Fibroblast of the aortic adventitia (primary cell): ENCODE results near the gene ENG. TPM values are rescaled to one million over a fixed set of nuclear protein-coding genes. Genes with fewer than 3 reads are reported as not detected.
A peak's percentile ranks its signal among the peaks of the same experiment; 100 is the strongest.

ENCODE experiments used
- DNase-seq: peaks from one replicate; pipeline ENCODE4 v3.0.0-alpha.2; 2010; ENCODE audit warnings: low read depth
- H3K4me3 ChIP-seq: 2 replicates; pipeline ENCODE4 v1.5.1; 2011; ENCODE audit warnings: low read depth, mild to moderate bottlenecking, control low read depth, low read length, moderate library complexity
- total RNA-seq: library from RNA; depleted of rRNA; stranded (reverse); fragments of >200 nt; gene quantifications from 2 replicates; pipeline ENCODE4 v1.2.3, GENCODE V29; 2012; ENCODE audit warnings: low replicate concordance
- TF ChIP-seq, protein P1 (sequence below): IDR thresholded peaks from 2 replicates; pipeline ENCODE4 v1.5.1; 2011; ENCODE audit warnings: mild to moderate bottlenecking, low read length, control low read depth, inconsistent platforms; ENCODE audit not compliant: insufficient read depth

Gene ENG
- total RNA-seq: 15.8 and 62.0 TPM in 2 replicates

DNA sequence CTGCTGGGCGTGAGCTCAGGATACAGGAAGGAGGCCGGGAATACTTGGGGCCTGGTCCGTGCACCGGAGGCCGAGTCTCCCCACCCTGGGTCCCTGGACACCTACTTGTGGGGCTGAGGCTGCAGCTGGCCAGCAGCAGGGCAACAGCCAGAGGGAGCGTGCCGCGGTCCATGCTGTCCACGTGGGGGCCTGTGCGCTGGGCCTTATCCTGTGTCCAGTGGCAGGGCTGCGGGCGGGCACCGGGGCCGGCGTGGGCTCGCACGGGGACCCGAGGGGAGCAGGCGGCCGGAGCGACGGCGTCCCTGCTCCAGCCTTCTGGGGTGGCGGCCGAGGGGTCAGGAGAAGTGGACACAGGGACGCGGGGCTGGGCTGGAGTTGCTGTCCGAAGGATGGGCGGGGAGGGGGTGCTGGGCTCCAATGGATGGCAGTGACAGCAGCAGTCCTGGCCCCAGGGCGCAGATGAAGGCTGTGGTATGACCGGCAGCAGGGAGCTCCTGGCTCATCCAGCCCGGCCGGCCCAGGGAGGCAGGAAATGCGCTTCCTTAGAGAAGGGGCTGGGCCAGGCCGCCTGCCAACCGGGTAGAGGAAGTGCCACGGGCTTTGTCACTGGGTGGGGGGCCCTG is at the start of gene ENG:
Gene ENG (minus strand): TSS at position 475 of the 623 bp plus-strand sequence. CDS start 303 bp downstream, at position 172.
- peak; percentile 60 for DNase-seq
- TF ChIP-seq, protein P1, sequence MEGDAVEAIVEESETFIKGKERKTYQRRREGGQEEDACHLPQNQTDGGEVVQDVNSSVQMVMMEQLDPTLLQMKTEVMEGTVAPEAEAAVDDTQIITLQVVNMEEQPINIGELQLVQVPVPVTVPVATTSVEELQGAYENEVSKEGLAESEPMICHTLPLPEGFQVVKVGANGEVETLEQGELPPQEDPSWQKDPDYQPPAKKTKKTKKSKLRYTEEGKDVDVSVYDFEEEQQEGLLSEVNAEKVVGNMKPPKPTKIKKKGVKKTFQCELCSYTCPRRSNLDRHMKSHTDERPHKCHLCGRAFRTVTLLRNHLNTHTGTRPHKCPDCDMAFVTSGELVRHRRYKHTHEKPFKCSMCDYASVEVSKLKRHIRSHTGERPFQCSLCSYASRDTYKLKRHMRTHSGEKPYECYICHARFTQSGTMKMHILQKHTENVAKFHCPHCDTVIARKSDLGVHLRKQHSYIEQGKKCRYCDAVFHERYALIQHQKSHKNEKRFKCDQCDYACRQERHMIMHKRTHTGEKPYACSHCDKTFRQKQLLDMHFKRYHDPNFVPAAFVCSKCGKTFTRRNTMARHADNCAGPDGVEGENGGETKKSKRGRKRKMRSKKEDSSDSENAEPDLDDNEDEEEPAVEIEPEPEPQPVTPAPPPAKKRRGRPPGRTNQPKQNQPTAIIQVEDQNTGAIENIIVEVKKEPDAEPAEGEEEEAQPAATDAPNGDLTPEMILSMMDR: peak; percentile 28
- H3K4me3 ChIP-seq: peak within 1 kb of the TSS; percentile 84

DNA sequence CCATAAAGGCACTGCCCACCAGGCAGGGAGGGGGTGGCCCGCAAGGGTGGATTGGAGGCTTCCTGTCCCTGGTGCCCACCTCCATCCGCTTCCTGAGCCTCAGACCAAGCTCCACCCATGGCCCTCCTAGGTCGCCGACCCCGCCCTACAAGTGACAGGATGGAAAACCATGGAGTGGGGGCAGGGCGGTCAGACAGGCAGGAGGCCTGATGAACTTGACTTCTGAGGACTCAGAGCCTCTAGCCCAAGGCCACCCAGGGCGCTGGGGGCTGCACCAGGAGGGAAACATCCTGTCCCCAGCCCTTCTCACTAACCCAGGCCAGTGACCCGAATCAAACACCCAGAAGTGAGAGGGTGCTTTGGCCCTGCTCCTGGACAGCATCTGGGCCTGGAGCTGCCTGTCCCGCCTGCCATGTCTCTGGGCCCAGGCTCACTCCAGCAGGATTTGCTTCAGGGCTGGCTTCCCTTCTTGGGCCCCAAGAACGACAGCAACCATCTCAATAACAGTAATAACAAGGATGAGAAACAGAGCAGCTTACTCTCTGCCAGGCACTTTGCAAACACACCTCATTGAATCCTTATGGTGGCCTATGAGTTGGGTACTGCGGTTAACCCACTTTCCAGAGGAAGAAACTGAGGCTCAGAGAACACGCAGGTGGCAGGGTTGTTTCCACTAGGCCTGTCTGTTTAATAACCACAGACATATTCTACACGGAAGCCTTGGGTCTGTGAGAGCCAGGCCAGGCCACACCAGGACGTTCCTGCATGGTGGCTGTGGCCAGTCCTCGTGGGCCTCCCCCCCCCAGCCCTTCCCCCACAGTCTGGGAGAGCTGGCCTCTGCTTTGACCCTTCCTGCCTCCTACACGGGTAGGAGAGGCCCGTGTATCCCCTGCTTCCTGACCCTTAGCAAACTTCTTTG is 49.4 kb upstream of the ENG start:
- DNase-seq: no peak
- TF ChIP-seq, protein P1: no peak
- H3K4me3 ChIP-seq: no peak overlapping the region

DNA sequence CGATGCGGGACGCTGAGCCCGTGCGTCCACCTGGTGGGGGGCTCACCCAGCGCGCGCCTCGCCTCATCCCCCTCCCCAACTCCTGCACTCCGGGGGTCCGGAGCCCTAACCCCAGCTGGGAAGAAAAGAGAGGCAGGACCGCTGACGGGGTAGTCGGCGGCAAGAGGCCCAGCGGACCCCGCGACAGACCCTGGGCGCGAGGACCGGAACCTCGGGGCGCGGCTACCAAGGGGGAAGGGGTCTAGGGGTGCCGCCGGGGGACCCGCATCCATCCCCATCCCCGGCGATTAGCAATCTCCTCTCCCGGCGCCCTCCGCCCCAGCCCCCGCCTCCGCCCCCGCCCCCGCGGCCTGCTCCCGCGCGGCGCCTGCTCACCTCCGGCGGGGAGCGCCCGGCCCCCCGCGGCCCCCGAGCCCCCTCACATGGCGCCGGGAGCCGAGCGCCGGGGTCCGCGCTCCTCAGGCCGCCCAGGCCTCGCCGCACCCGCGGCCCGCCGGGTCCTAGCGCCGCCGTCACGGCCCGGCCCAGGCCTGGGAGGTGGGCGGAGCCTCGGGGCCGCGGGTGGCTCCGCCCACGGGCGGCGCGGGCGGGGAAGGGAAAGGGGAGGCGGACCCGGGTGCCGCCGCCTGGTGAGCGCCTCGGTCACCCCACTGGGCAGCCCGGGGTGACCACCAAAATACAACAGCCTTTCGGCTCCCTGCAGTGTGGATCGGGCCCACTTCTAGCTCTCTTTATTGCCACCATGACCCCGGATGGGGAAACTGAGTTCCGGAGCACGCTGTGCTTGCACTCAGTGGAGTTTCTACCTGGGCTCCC is 44.9 kb upstream of the ENG start, which contains the start of gene ST6GALNAC6:
Gene ST6GALNAC6 (minus strand): TSS at position 476 of the 816 bp plus-strand sequence. CDS start 1,622 bp downstream, outside the sequence.
- H3K4me3 ChIP-seq: peak within 1 kb of the TSS; percentile 84
- TF ChIP-seq, protein P1: no peak
- DNase-seq: peak; percentile 62

DNA sequence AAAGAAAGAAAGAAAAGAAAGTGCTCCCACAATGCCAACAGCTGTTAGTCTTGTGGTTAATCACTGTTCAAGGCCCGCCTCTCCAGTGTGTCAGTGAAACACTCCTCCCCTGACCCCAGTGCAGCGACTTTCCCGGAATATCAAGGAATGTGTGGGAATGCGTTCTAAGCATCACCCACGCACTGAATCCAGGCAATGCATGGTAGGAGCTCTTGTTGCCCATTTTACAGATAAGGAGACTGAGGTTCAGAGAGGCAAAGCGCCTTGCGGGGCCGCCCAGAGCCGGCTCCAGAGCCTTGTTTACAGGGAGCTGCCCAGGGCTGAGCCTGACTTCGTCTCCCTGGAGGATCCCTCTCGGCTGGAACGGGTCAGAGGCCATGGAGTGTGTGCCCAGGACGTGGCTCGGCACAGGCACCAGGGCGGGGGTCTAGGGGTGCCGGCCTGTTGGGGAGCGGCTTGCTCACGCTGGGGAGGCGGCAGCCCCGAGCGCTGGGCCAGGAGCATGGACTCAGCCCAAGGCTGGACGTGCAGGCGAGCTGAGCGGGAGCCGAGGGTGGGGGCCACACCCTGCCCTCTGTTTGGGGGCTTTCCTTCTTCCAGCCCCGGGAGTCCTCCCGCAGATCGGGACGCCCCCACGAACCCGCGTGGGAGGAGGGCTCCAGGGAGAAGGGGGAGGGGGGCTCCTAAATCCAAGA is 44.1 kb upstream of the ENG start:
- DNase-seq: peak; percentile 94
- peak overlapping the region; percentile 84 for H3K4me3 ChIP-seq
- TF ChIP-seq, protein P1: no peak

DNA sequence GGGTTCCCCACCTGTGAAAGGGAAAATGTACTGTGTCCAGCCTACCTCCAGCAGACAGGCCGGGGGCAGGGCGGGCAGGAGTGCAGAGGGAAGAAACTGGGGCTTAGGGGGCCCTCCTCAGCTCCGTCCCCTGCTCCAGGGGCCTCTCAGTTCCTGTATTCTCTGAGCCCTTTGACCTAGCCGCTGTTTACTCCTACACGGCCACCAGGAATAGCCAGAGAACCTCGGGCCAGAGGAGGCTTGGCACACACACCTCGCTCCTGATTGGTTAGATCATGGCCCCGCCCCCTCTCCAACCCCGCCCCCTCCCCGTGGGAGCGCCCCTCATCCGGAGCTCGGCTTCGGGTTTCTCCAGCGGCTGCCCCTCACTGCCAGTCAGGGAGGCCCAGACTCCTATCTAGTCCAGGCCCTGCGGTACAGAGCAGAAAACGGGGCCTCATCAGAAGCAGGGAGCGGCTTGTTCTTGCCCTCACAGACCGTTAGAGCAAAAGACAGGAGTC is 42.8 kb upstream of the ENG start:
- H3K4me3 ChIP-seq: peak overlapping the region; percentile 56
- TF ChIP-seq, protein P1: no peak
- peak; percentile 82 for DNase-seq
